ENCODE data around the gene AFAP1. TPM values are rescaled to one million over a fixed set of nuclear protein-coding genes. Genes with fewer than 3 reads are reported as not detected.

The AFAP1 gene
- polyA plus RNA-seq, 10 donors, result 31.0 to 46.2 (median 34.6) TPM

- peak in 2 of 3 donors; percentile 58 to 83 for DNase-seq
Measured at GRCh38 chr4:7824218-7824617, 115.4 kb downstream of the AFAP1 start.

GRCh38 chr4:7823416-7823824 is 116.2 kb downstream of the AFAP1 start:
- DNase-seq, result peak in 1 of 3 donors; percentile 76

- peak in 2 of 3 donors; percentile 49 to 78 for DNase-seq
Measured at GRCh38 chr4:7822877-7823276, 116.8 kb downstream of the AFAP1 start.

GRCh38 chr4:7822137-7822505 is 117.5 kb downstream of the AFAP1 start:
- peak in 1 of 3 donors; percentile 67 for DNase-seq

- peak in 2 of 3 donors; percentile 55 to 77 for DNase-seq
Measured at GRCh38 chr4:7821245-7822136, 118.2 kb downstream of the AFAP1 start.

GRCh38 chr4:7820031-7820818 is 119.4 kb downstream of the AFAP1 start:
- DNase-seq, result no peak

GRCh38 chr4:7819446-7819845 is 120.2 kb downstream of the AFAP1 start:
- no peak for DNase-seq

GRCh38 chr4:7818399-7818911 is 121.2 kb downstream of the AFAP1 start:
- peak in 1 of 3 donors; percentile 63 for DNase-seq

- DNase-seq, result no peak
Measured at GRCh38 chr4:7817877-7818398, 121.7 kb downstream of the AFAP1 start.

GRCh38 chr4:7816771-7817170 is 122.9 kb downstream of the AFAP1 start:
- no peak for DNase-seq

GRCh38 chr4:7815981-7816380 is 123.7 kb downstream of the AFAP1 start:
- no peak for DNase-seq

- DNase-seq, result no peak
Measured at GRCh38 chr4:7815562-7815961, 124.1 kb downstream of the AFAP1 start.

- no peak for DNase-seq
Measured at GRCh38 chr4:7814451-7814850, 125.2 kb downstream of the AFAP1 start.

- DNase-seq, result no peak
Measured at GRCh38 chr4:7813674-7814073, 126.0 kb downstream of the AFAP1 start.

GRCh38 chr4:7812921-7813320 is 126.7 kb downstream of the AFAP1 start:
- no peak for DNase-seq

GRCh38 chr4:7812231-7812857 is 127.3 kb downstream of the AFAP1 start:
- DNase-seq, result no peak

- DNase-seq, result peak in 2 of 3 donors; percentile 54 to 85
Measured at GRCh38 chr4:7811536-7812191, 128.0 kb downstream of the AFAP1 start.

GRCh38 chr4:7810783-7811535 is 128.7 kb downstream of the AFAP1 start:
- no peak for DNase-seq

- no peak for DNase-seq
Measured at GRCh38 chr4:7808752-7809151, 130.9 kb downstream of the AFAP1 start.

GRCh38 chr4:7808181-7808580 is 131.5 kb downstream of the AFAP1 start:
- no peak for DNase-seq

Data from muscle of back (tissue), 11 donors.